SK-N-SH (cell line): ENCODE data around the gene PXDN.

Experiments
- CTCF ChIP-seq: fragments of 200-600 bp; sonication (generic); IDR thresholded peaks from 2 replicates; pipeline ENCODE4 v1.6.1; 2017; ENCODE audit warnings: antibody characterized with exemption, mild to moderate bottlenecking, moderate library complexity
- NRF1 ChIP-seq: IDR thresholded peaks from 2 replicates; pipeline ENCODE4 v1.6.1; 2012; ENCODE audit warnings: low read depth, mild to moderate bottlenecking, low read length
- TAF1 ChIP-seq: IDR thresholded peaks from 2 replicates; pipeline ENCODE4 v1.6.1; 2012; ENCODE audit warnings: low read depth, mild to moderate bottlenecking, low read length, moderate library complexity, borderline replicate concordance
- USF2 ChIP-seq: fragments of 150-350 bp; IDR thresholded peaks from 2 replicates; pipeline ENCODE4 v1.6.1; 2017; ENCODE audit warnings: antibody characterized with exemption, low read length, low read depth, borderline replicate concordance
- YY1 ChIP-seq: IDR thresholded peaks from 2 replicates; pipeline ENCODE4 v1.4.0; 2012; ENCODE audit warnings: low read depth, mild to moderate bottlenecking

- TF ChIP-seq NRF1 (no peak), USF2 (no peak), CTCF (no peak), YY1 (no peak), TAF1 (no peak)
Measured at GRCh38 chr2:1613078-1613445, 131.3 kb downstream of the PXDN start.
